Esophagus muscularis mucosa (tissue), 4 donors: Measurements from ENCODE around the gene AACS. TPM values are rescaled to one million over a fixed set of nuclear protein-coding genes. Genes with fewer than 3 reads are reported as not detected.

ENCODE experiments used
- DNase-seq: peaks from one replicate; pipeline ENCODE4 v3.0.0-alpha.2; 2017; ENCODE audit errors: extremely low spot score
- H3K27ac ChIP-seq, 4 donors: fragments of 200-600 bp; sonication (generic); replicated peaks in 1 of 4; 1 replicate in 3 of 4; 2 replicates in 1 of 4; pipeline ENCODE4 v1.5.1; 2016 to 2019; ENCODE audit warnings: mild to moderate bottlenecking in 1 of 4
- H3K27me3 ChIP-seq, 4 donors: fragments of 200-600 bp; sonication (generic); one replicate each; pipeline versions ENCODE4 v1.5.1 to v1.6.0; 2016 to 2019
- H3K36me3 ChIP-seq, 4 donors: fragments of 200-600 bp; sonication (generic); one replicate each; pipeline ENCODE4 v1.5.1; 2016 to 2019
- H3K4me1 ChIP-seq, 4 donors: fragments of 200-600 bp; sonication (generic); one replicate each; pipeline ENCODE4 v1.5.1; 2016 to 2019
- H3K4me3 ChIP-seq, 4 donors: fragments of 200-600 bp; sonication (generic); 1 replicate in 2 of 4; 2 replicates in 2 of 4; pipeline ENCODE4 v1.5.1; 2016 to 2019; ENCODE audit warnings: mild to moderate bottlenecking in 4 of 4, moderate library complexity in 1 of 4
- H3K9me3 ChIP-seq, 4 donors: fragments of 200-600 bp; sonication (generic); 1 replicate in 3 of 4; 2 replicates in 1 of 4; pipeline ENCODE4 v1.5.1; 2016 to 2019
- EP300 ChIP-seq: sonication (generic); formaldehyde crosslinking; IDR thresholded peaks from one replicate; pipeline ENCODE4 v1.6.1; 2017; ENCODE audit warnings: antibody characterized with exemption
- POLR2A ChIP-seq: fragments of 450-650 bp; IDR thresholded peaks from one replicate; pipeline ENCODE4 v1.6.1; 2017; ENCODE audit warnings: antibody characterized with exemption, moderate library complexity, mild to moderate bottlenecking, low read depth
- POLR2AphosphoS5 ChIP-seq, 2 donors: sonication (generic); formaldehyde crosslinking; IDR thresholded peaks; one replicate each; pipeline ENCODE4 v1.6.1; 2017; ENCODE audit warnings: antibody characterized with exemption in 2 of 2
- WGBS: methylation state at CpG from one replicate; pipeline ENCODE4 v1.1.5; 2018; 5-methylcytosine and 5-hydroxymethylcytosine counted together
- intact Hi-C: fragments of 100-400 bp; cut with DNase I; formaldehyde crosslinking; loops from one replicate; pipeline ENCODE4 v1.15.1; 2023
- total RNA-seq, 4 donors: library from RNA; depleted of rRNA; stranded (reverse); fragments of >200 nt; gene quantifications; one replicate each; pipeline versions ENCODE4 v1.1.0 to v1.2.1, GENCODE V29; 2016
- TF ChIP-seq, protein P1 (sequence below), 3 experiments: fragments of 200-600 bp in 2 of 3; fragments of 450-650 bp in 1 of 3; sonication (generic) in 2 of 3; IDR thresholded peaks; one replicate each; pipeline ENCODE4 v1.5.1; 2017 to 2019; ENCODE audit warnings: antibody characterized with exemption in 3 of 3, mild to moderate bottlenecking in 2 of 3, moderate library complexity in 1 of 3

Gene AACS
- total RNA-seq, 4 donors from 2014 or later, result 10.2 to 16.7 (median 13.9) TPM

DNA sequence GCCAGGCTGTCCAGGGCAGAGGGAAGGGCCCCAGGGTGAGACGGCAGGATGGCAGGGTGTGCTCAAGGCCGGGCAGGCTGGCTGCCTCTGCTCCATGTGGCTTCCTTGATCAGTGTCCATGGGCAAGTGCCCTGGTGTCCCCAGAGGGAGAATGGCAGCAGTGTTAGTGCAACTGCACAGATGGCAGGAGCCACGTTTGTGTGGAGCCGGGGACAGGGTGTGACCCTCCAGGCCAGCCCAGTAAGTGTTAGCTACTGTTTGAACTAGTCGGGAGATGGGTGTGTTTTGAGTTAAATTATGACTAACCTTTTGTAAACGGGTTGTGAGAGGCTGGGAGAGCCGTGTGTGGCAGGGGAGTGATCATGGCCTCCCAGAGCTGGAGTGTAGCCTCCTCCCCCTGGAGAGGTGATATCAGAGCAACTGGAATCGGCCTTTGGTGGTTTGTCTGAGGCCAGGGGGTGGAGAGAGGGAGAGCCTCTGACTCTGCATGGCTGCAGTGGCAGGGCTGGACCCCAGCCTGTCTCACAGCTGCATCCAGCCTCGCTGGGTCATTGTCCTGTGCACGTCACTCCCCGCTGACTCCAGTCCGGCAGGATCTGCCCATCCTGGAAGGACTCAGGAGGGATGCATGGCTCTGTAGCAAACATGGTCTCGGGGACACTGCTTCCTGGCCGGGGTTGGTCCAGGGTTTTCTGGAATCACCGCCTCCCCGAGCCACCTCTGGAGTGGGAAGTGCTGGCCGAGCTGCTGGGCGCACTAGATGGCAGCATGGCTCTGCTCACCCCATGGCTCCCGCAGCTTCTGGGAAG, 27.8 kb downstream of the AACS start:
- peaks cover 0 to 9% (median 3%) of the 10 kb centered on the region in 4 donors for H3K4me1 ChIP-seq
- 33% methylated on average over 4 of the region's 19 CpGs for WGBS
- no peak overlapping the region for H3K4me3 ChIP-seq
- H3K27ac ChIP-seq, result no peak overlapping the region
- DNase-seq, result no peak
- intact Hi-C loops, result no loop called here
- no peaks in the 10 kb centered on the region for H3K9me3 ChIP-seq
- no peaks in the 10 kb centered on the region for H3K27me3 ChIP-seq
- H3K36me3 ChIP-seq, result peaks cover 5 to 68% (median 40%) of the 10 kb centered on the region in 4 donors
- TF ChIP-seq, protein P1, sequence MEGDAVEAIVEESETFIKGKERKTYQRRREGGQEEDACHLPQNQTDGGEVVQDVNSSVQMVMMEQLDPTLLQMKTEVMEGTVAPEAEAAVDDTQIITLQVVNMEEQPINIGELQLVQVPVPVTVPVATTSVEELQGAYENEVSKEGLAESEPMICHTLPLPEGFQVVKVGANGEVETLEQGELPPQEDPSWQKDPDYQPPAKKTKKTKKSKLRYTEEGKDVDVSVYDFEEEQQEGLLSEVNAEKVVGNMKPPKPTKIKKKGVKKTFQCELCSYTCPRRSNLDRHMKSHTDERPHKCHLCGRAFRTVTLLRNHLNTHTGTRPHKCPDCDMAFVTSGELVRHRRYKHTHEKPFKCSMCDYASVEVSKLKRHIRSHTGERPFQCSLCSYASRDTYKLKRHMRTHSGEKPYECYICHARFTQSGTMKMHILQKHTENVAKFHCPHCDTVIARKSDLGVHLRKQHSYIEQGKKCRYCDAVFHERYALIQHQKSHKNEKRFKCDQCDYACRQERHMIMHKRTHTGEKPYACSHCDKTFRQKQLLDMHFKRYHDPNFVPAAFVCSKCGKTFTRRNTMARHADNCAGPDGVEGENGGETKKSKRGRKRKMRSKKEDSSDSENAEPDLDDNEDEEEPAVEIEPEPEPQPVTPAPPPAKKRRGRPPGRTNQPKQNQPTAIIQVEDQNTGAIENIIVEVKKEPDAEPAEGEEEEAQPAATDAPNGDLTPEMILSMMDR (IDR thresholded peaks at IDR 0.05), result no peak

DNA sequence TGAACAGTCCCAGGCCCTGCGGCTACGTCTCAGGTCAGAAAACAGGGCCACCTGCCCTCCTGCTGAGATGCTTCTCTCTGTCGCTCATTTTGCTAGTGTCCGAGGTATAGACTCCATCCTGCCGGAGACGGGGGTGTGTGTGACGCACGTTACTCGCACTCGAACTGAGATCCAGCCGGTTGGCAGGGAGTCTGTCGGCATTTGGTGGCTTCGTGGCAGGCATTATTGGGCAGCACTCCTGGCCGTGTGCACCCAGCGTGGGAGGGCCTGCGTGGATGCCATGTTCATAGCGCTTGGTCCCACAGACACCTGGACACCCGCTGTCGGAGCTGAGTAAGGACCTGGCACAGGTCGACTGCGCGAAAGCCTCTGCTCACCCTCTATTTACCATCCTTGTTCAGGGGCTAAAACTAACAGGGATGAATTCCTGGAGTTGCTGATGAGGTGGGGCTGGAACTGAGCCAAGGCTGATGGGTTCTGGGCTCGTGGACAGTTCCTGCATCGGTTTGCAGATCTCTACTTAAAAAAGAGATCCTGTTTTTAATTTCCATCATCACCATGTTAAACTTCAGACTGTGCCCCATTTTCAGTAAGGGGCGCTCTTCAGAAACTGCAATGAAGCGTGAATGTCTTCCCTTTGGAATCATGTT, 28.6 kb downstream of the AACS start:
- DNase-seq, result no peak
- Histone ChIP-seq H3K27me3 (no peaks in the 10 kb centered on the region), H3K9me3 (no peaks in the 10 kb centered on the region), H3K4me1 (peaks cover 0 to 9% (median 3%) of the 10 kb centered on the region in 4 donors), H3K27ac (no peak overlapping the region), H3K36me3 (peaks cover 5 to 60% (median 34%) of the 10 kb centered on the region in 4 donors), H3K4me3 (no peak overlapping the region)
- no peak for TF ChIP-seq EP300
- no peak for TF ChIP-seq POLR2A
- TF ChIP-seq POLR2AphosphoS5 (IDR thresholded peaks at IDR 0.05), result no peak
- TF ChIP-seq, protein P1 (IDR thresholded peaks at IDR 0.05), result no peak
- intact Hi-C loops, result no loop called here
- WGBS, result 63% methylated on average over 7 of the region's 26 CpGs

DNA sequence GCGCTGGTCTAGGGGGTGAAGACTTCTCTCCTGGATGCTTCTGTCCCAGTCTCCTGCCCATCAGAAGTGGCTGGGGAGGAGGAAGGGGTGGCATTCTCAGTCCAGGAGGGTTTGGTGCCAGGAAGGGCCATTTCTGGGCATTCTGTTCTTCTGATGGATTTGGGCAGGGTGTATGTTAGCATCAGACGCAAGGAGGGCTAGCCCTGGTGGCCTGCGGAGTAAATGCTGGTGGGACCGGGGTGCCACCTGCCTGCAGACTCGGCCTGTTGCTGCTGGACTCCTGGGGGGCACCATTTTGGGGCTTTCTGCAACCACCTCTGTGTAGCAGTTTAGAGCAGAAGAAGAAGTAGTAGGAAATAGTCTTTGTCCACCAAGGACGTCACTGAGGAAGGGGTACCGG, 31.7 kb downstream of the AACS start:
- no peak overlapping the region for H3K27ac ChIP-seq

DNA sequence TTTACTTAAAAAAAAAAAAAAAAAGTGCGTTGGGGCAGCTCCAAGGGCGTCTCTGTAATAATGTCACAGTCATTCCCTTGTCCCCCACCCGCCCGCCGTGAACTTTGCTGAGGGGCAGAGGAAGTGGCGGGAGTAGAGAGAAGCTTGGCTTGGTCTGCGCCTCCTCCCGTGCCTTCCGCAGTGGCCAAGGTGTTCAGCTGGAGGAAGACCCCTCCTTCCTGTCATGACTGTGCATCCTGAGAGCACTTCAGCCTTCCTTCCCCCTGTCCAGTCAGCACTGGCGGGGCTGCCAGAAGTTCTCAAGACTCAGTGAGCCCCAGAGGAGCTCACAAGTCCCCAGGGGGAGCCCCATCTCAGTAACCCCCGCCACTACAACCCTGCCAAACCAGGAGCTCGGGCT, 32.2 kb downstream of the AACS start:
- 71% methylated on average over 12 of the region's 12 CpGs for WGBS

More for the DNA sequence above, 31.7 kb downstream of the AACS start:
- WGBS, result 95% methylated on average over 2 of the region's 7 CpGs
- DNase-seq, result no peak
- H3K36me3 ChIP-seq, result peaks cover 4 to 34% (median 16%) of the 10 kb centered on the region in 4 donors
- no peaks in the 10 kb centered on the region for H3K27me3 ChIP-seq
- no peak for TF ChIP-seq POLR2AphosphoS5 (IDR thresholded peaks at IDR 0.05)
- TF ChIP-seq, protein P1 (IDR thresholded peaks at IDR 0.05), result no peak
- TF ChIP-seq EP300, result no peak
- intact Hi-C loops, result no loop called here
- H3K4me3 ChIP-seq, result no peak overlapping the region
- peaks cover 0 to 9% (median 3%) of the 10 kb centered on the region in 4 donors for H3K4me1 ChIP-seq
- H3K9me3 ChIP-seq, result no peaks in the 10 kb centered on the region

More for the DNA sequence above, 32.2 kb downstream of the AACS start:
- peaks cover 0 to 32% (median 12%) of the 10 kb centered on the region in 4 donors for H3K36me3 ChIP-seq
- TF ChIP-seq POLR2A (no peak), POLR2AphosphoS5 (IDR thresholded peaks at IDR 0.05) (no peak), EP300 (no peak)
- TF ChIP-seq, protein P1 (IDR thresholded peaks at IDR 0.05), result no peak
- H3K9me3 ChIP-seq, result no peaks in the 10 kb centered on the region
- no peak overlapping the region for H3K27ac ChIP-seq
- peaks cover 0 to 9% (median 3%) of the 10 kb centered on the region in 4 donors for H3K4me1 ChIP-seq
- H3K27me3 ChIP-seq, result no peaks in the 10 kb centered on the region
- no peak overlapping the region for H3K4me3 ChIP-seq
- intact Hi-C loops, result no loop called here
- no peak for DNase-seq
